ENCODE results near the gene WDR41. TPM values are rescaled to one million over a fixed set of nuclear protein-coding genes. Genes with fewer than 3 reads are reported as not detected.
"Not testable (repeated sequence)": the region's sequence is repeated elsewhere in the genome, so short reads cannot be mapped to it uniquely, and the experiment has no call there.

WDR41 gene, protein sequence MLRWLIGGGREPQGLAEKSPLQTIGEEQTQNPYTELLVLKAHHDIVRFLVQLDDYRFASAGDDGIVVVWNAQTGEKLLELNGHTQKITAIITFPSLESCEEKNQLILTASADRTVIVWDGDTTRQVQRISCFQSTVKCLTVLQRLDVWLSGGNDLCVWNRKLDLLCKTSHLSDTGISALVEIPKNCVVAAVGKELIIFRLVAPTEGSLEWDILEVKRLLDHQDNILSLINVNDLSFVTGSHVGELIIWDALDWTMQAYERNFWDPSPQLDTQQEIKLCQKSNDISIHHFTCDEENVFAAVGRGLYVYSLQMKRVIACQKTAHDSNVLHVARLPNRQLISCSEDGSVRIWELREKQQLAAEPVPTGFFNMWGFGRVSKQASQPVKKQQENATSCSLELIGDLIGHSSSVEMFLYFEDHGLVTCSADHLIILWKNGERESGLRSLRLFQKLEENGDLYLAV
- 10 to 100 TPM; 52.8 to 66.1 (median 60.2) TPM for polyA plus RNA-seq (ENCODE audit: insufficient read length in 3 of 3)
- long read RNA-seq, donor 1, transcript WDR41-201 (13 exons, 3,958 nt), result major isoform, 7 of 8 reads
- long read RNA-seq, donor 1, partial matches to known transcripts, result 0 of 8 reads
- long read RNA-seq, donor 1, other reads (novel, unspliced or antisense), result 0 of 8 reads
- long read RNA-seq, donor 2, transcript WDR41-201 (13 exons, 3,958 nt), result major isoform, 7 of 8 reads
- long read RNA-seq, donor 2, partial matches to known transcripts, result 0 of 8 reads
- long read RNA-seq, donor 2, other reads (novel, unspliced or antisense), result 0 of 8 reads
- long read RNA-seq, donor 3, transcript WDR41-201 (13 exons, 3,958 nt), result major isoform, 9 of 14 reads
- long read RNA-seq, donor 3, partial matches to known transcripts, result 5 of 14 reads
- long read RNA-seq, donor 3, other reads (novel, unspliced or antisense), result 0 of 14 reads
- long read RNA-seq, donor 4, partial matches to known transcripts, result 0 of 9 reads
- long read RNA-seq, donor 4, other reads (novel, unspliced or antisense), result 0 of 9 reads
- long read RNA-seq, donor 5, result 0 reads
- long read RNA-seq, donor 6, transcript WDR41-201 (13 exons, 3,958 nt), result major isoform, 11 of 12 reads
- long read RNA-seq, donor 6, partial matches to known transcripts, result 0 of 12 reads
- long read RNA-seq, donor 6, other reads (novel, unspliced or antisense), result 0 of 12 reads
- long read RNA-seq, donor 7, transcript WDR41-201 (13 exons, 3,958 nt), result major isoform, 10 of 19 reads
- long read RNA-seq, donor 7, partial matches to known transcripts, result 9 of 19 reads
- long read RNA-seq, donor 7, other reads (novel, unspliced or antisense), result 0 of 19 reads
- long read RNA-seq, donor 8, result 0 reads
- long read RNA-seq, donor 9, transcript WDR41-201 (13 exons, 3,958 nt), result major isoform, 10 of 15 reads
- long read RNA-seq, donor 9, partial matches to known transcripts, result 5 of 15 reads
- long read RNA-seq, donor 9, other reads (novel, unspliced or antisense), result 0 of 15 reads
- long read RNA-seq, donor 10, transcript WDR41-201 (13 exons, 3,958 nt), result major isoform, 11 of 12 reads
- long read RNA-seq, donor 10, partial matches to known transcripts, result 0 of 12 reads
- long read RNA-seq, donor 10, other reads (novel, unspliced or antisense), result 0 of 12 reads
- long read RNA-seq, donor 11, transcript WDR41-201 (13 exons, 3,958 nt), result major isoform, 6 of 6 reads
- long read RNA-seq, donor 11, partial matches to known transcripts, result 0 of 6 reads
- long read RNA-seq, donor 11, other reads (novel, unspliced or antisense), result 0 of 6 reads
- long read RNA-seq, donor 12, partial matches to known transcripts, result 0 of 2 reads
- long read RNA-seq, donor 12, other reads (novel, unspliced or antisense), result 0 of 2 reads
- long read RNA-seq, donor 13, result 0 reads
- long read RNA-seq, donor 14, transcript WDR41-201 (13 exons, 3,958 nt), result major isoform, 5 of 7 reads
- long read RNA-seq, donor 14, partial matches to known transcripts, result 0 of 7 reads
- long read RNA-seq, donor 14, other reads (novel, unspliced or antisense), result 0 of 7 reads
- long read RNA-seq, donor 15, partial matches to known transcripts, result 0 of 2 reads
- long read RNA-seq, donor 15, other reads (novel, unspliced or antisense), result 0 of 2 reads
- long read RNA-seq, donor 16, transcript WDR41-201 (13 exons, 3,958 nt), result major isoform, 19 of 32 reads
- long read RNA-seq, donor 16, partial matches to known transcripts, result 8 of 32 reads
- long read RNA-seq, donor 16, other reads (novel, unspliced or antisense), result 0 of 32 reads

DNA sequence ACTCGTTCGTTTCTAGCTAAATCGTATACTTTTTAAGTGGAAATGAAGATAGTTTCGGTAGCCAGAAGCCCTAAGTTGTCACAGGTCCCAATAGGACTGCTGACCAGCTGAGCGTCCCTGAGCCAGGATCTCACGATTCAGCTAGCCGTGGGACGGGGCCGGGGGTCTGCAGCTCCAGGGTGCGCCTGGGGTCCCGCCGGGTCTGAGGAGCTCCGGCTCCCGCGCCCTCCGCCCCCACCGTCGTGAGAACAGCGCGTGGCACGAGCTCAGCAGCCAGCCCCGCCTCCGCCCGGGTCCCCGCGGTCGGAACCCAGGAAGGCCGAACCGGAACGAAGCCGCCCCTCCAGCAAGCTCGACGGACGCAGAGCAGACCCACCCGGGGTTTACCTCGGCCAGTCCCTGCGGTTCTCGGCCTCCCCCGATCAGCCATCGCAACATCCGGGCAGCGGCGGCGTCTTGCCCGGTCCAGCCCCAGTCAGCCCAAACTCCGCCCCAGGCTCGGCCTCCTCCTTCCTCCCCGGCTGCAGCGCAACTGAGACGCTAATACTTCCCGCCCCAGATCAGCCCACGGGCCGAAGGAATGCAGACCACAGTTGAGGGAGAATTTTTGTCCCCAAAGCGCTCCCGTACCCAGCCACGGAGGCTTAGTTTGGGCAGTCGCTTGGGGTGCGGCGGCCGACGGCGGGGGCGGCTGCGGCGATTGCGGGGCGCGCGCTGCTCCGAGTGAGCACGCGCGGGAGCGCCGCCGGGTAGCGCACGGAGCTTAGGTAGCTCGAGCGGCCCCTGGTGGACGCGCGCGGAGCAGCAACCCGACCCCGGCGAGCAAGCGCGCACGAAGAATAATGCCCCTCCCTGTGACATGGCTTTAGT, at the start of gene WDR41:
Gene WDR41, minus strand, starts transcription at position 534 of the 870 bp plus-strand sequence. Its CDS starts 96 bp downstream, at position 438.
- peak; percentile 87 to 95 (median 92) for DNase-seq (ENCODE audit: extremely low read depth in 1 of 11, low read depth in 9 of 11, low spot score in 4 of 11)

DNA sequence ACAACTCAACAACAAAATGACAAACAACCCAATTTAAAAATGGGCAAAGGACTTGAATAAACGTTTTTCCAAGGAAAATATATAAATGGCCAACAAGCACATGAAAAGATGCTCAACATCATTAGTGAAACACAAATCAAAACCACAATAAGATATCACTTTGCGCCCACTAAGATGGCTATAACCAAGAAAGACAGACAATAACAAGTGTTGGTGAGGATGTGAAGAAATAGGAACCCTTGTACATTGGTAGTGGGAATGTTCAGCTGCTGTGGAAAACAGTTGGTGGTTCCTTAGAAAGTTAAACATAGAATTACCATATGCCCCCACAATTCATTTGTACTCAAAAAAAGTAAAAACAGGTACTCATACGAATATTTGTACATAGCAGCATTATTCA, 39.2 kb upstream of the WDR41 start:
- DNase-seq (ENCODE audit: extremely low read depth in 1 of 11, low read depth in 9 of 11, low spot score in 4 of 11), result no peak

DNA sequence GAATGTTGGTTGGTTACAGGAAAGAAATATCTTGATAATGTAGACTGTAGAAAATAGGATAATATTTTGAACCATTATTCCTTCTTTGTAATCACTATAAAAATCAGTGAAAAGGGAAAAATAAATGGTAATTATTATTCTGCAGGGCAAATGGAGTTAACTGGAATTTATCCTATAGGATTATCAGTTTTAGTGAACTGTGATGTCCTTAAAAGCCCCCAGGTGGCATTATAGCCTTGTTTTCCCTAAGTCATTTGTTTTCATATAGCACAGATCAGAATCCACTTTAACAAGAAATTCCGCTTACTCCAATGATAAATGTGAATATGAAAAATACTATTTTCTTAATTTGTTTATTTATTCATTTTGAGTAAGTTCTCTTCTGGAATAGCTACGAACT, 26.2 kb upstream of the WDR41 start:
- peak in 1 of 11 donors; percentile 1 for DNase-seq (ENCODE audit: extremely low read depth in 1 of 11, low read depth in 9 of 11, low spot score in 4 of 11)

DNA sequence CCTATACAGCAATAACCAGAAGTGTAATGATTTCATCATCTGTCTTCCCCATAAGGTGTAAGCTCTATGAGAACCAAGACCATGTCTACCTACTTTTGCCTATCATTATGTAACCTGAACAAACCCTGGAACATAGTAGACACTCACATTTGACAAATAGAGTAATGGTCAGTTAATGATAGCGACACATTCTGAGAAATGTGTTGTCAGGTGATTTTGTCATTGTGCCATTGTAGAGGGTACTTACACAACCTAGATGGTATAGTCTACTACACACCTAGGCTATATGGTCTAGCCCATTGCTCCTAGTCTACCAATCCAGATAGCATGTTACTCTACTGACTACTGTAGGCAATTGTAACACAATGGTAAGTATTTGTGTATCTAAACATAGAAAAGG, 22.3 kb upstream of the WDR41 start:
- no peak for DNase-seq (ENCODE audit: extremely low read depth in 1 of 11, low read depth in 9 of 11, low spot score in 4 of 11)

DNA sequence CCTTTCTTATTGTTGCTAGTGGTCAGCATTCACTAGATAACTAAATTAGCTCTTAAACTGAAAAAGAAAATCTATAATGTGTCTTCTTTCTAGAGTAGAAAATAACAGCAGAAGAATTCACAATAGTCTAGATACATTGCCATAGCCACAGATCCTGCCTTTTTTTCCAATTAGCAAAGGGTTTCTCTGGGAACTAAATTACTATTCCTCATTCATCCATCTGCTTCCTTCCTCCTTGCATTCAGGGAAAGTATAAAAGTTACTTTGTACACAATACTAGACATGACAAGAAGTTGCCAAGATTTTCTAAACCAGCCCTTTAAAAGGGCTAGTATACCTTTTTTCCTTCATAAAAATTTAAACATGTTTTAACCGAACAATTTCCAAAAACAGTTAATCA, 21.2 kb upstream of the WDR41 start:
- DNase-seq (ENCODE audit: extremely low read depth in 1 of 11, low read depth in 9 of 11, low spot score in 4 of 11), result no peak

DNA sequence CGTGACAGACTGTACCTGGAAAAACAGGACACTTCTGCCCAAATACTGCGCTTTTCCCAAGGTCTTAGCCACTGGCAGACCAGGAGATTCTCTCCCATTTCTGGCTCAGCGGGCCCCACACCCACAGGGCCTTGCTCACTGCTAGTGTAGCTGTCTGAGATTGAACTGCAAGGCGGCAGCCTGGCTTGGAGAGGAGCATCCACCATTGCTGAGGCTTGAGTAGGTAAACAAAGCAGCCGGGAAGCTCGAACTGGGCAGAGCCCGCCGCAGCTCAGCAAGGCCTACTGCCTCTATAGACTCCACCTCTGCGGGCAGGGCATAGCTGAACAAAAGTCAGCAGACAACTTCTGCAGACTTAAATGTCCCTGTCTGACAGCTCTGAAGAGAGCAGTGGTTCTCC, 9.0 kb upstream of the WDR41 start:
- not testable (repeated sequence) for DNase-seq (ENCODE audit: extremely low read depth in 1 of 11, low read depth in 9 of 11, low spot score in 4 of 11)

DNA sequence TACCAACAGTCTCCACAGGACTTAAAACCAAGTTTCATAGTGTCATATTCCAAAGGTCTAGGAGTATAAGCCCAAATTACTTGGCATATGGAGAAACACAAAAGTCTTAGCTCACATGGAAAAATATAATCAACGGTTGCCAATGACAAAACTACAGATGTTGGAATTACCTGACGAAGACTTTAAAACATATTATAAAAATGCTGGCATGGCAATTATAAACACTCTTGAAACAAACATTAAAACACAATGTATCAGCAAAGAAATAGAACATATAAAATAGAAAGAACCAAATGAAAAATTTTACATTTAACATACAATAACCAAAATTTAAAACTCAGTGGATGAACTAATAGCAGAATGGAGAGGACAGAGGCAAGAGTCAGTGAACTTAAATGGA, 7.9 kb upstream of the WDR41 start:
- DNase-seq (ENCODE audit: extremely low read depth in 1 of 11, low read depth in 9 of 11, low spot score in 4 of 11), result no peak

DNA sequence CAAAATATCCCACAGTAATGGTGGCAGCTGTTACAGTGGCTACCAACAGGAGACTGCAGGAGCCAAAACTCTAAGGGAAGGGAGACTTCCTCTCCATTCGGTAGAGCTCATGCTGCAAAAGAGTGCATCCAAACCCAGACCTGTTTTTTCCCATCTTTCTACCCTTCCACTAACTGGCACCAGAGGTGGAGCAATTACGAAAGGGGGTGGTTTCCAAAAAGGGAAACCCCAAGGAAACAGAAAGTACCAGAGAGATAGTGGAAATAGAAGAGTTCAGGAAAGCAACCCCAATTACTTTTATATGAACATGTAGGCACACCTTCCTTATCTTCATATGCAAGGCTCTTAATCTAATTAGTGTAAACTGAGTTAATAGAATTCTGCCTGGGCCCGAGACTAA, 7.3 kb upstream of the WDR41 start:
- no peak for DNase-seq (ENCODE audit: extremely low read depth in 1 of 11, low read depth in 9 of 11, low spot score in 4 of 11)

DNA sequence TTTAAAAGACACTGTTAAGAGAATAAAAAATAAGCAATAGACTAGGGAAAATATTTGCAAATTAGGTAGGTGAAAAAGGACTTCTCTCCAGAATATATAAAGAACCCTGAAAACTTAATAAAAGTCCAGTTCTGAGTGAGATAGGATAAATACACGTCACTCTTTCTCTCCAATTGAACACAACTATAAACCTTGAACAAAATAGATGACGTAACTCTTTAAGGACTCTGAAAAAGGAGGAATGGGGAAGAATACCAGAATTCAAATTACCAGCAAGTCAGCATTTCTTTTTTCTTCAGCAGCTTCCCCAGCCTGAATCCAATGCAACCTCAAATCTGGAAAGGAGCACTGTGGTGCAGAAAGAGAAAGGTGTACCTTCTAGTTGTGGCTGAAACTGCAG, 6.8 kb upstream of the WDR41 start:
- DNase-seq (ENCODE audit: extremely low read depth in 1 of 11, low read depth in 9 of 11, low spot score in 4 of 11), result no peak

DNA sequence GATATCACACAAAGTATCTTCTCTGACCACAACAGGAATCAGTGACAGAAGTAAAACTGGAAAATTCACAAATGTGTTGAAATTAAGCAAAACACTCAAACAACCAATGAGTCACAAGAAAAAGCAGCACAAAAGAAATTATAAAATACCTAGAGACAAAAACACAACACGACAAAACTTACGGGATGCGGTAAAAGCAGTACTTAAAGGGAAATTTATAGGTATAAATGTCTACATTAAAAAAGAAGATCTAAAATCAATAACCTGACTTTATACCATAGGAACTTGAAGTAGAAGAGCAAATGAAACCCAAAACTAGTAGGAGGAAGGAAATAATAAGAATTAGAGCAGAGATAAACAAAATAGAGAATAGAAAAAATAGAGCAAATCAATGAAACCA, 2.8 kb upstream of the WDR41 start:
- no peak for DNase-seq (ENCODE audit: extremely low read depth in 1 of 11, low read depth in 9 of 11, low spot score in 4 of 11)

DNA sequence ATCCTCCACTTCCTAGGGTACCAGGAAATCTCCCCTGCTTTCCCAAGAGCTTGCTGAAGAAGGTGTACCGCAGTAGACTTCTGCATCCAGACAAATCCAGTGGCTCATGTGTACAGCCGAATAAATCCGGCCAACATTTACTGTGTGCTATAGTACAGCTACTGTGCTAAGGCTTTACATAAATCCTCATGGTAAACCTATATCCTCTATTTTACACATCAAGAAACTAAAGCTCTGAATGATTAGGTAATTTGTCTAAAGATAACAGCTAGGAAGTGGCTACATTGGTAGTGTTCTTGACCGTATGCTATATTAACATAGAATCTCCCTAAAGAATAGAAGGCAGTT, 511 bp upstream of the WDR41 start:
- no peak for DNase-seq (ENCODE audit: extremely low read depth in 1 of 11, low read depth in 9 of 11, low spot score in 4 of 11)

DNA sequence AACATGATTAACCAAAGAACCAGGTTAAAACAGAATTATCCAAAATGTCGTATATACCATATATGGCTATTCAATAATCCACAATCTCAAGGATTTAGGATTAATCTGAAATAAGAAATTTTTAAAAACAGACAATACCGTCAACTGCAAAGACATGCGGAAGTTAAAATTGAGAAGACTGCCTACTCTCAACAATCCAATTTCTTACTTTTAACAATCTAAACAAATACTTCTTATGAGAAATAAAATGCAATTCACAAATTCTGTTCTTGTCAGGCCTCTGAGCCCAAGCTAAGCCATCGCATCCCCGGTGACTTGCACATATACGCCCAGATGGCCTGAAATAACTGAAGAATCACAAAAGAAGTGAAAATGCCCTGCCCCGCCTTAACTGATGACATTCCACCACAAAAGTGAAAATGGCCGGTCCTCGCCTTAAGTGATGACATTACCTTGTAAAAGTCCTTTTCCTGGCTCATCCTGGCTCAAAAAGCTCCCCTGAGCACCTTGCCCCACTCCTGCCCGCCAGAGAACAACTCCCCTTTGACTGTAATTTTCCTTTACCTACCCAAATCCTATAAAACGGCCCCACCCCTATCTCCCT, 1.3 kb downstream of the WDR41 start:
- not testable (repeated sequence) for DNase-seq (ENCODE audit: extremely low read depth in 1 of 11, low read depth in 9 of 11, low spot score in 4 of 11)

DNA sequence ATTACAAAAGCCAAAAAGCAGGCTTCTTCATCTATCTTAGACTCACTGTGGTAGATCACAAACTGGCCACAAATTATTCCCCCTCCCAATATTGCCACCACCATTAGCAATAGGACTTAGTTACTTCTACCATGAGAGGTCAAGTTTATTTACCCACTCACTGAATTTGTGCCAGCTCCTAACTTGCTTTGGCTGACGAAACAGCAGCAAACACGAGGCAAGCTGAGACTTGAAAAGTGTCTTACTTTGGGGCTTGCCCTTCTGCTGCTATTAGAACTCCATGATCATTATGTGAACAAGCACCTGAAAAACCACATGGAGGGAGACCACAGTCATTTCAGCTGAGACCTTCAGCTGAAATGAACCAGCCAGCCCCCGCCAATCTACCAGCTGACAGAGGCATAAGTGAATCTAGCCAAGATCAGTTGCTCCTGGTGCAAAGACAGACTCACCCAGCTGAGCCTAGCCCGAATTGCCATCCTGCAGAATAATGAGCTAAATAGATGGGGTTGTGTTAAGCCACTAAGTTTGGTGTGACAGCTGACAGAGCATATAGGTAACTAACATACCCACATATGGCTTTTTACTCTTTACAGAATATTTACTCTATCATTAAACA, 5.7 kb downstream of the WDR41 start:
- DNase-seq (ENCODE audit: extremely low read depth in 1 of 11, low read depth in 9 of 11, low spot score in 4 of 11), result no peak

DNA sequence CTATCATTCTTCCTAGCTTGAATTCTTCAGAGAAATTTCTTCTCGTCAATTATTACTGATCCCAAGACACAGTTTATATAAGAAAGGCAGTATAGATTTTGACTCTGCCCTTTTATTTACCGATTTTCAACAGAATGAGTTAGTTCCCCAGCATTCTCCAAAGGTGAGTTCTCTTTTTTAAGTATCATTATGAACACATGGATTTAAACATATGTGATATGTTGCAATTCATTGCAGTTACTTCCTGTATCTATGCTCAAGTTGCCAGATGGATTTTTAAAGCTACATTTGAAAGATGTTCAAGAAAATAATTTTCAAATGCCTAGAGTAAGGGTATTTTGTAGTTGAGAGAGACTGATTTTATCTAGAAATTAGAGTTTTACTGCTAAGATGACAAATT, 8.4 kb downstream of the WDR41 start:
- no peak for DNase-seq (ENCODE audit: extremely low read depth in 1 of 11, low read depth in 9 of 11, low spot score in 4 of 11)

DNA sequence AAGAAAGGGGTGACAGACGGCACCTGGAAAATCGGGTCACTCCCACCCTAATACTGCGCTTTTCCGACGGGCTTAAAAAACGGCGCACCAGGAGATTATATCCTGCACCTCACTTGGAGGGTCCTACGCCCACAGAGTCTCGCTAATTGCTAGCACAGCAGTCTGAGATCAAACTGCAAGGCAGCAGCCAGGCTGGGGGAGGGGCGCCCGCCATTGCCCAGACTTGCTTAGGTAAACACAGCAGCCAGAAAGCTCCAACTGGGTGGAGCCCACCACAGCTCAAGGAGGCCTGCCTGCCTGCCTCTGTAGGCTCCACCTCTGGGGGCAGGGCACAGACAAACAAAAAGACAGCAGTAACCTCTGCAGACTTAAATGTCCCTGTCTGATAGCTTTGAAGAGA, 17.1 kb downstream of the WDR41 start:
- not testable (repeated sequence) for DNase-seq (ENCODE audit: extremely low read depth in 1 of 11, low read depth in 9 of 11, low spot score in 4 of 11)

DNA sequence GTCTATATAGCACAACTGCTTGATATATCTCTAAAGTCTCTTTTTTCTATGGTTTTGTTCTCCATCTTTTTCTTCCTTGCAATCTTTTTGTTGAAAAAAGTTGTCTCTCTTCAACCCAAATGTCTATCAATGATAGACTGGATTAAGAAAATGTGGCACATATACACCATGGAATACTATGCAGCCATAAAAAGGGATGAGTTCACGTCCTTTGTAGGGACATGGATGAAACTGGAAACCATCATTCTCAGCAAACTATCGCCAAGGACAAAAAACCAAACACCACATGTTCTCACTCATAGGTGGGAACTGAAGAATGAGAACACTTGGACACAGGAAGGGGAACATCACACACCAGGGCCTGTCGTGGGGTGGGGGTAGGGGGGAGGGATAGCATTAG, 23.2 kb downstream of the WDR41 start:
- not testable (repeated sequence) for DNase-seq (ENCODE audit: extremely low read depth in 1 of 11, low read depth in 9 of 11, low spot score in 4 of 11)
